ENCODE data around the gene SERPINB7.

GRCh38 chr18:63789327-63789726 lies 14.1 kb downstream of the SERPINB7 start:
- TF ChIP-seq GATA3 (IDR thresholded peaks at IDR 0.05; ENCODE audit: low read depth, low read length) (no peak), GATA2 (IDR thresholded peaks at IDR 0.05; ENCODE audit: low read depth, low read length) (no peak)

All from SH-SY5Y (cell line).